Liver (tissue), 3 donors: ENCODE measurements around the gene KCNK18.

Experiments
- EGR1 ChIP-seq, 2 donors: IDR thresholded peaks; 2 replicates each; pipeline ENCODE4 v1.6.1; 2016 to 2018; ENCODE audit warnings: antibody characterized with exemption in 2 of 2, low read depth in 2 of 2
- FOXA1 ChIP-seq: IDR thresholded peaks from 2 replicates; pipeline ENCODE4 v1.6.1; 2016; ENCODE audit warnings: antibody characterized with exemption
- GABPA ChIP-seq, 2 donors: IDR thresholded peaks in 1 of 2; conservative IDR thresholded peaks in 1 of 2; 2 replicates each; pipeline ENCODE4 v1.6.1; 2016; ENCODE audit warnings: antibody characterized with exemption in 2 of 2, mild to moderate bottlenecking in 1 of 2, moderate library complexity in 1 of 2
- HNF4G ChIP-seq: IDR thresholded peaks from 2 replicates; pipeline ENCODE4 v1.6.1; 2016; ENCODE audit warnings: antibody characterized with exemption
- JUND ChIP-seq, 2 donors: IDR thresholded peaks; 2 replicates each; pipeline ENCODE4 v1.6.1; 2016; ENCODE audit warnings: antibody characterized with exemption in 2 of 2
- NR2F2 ChIP-seq: IDR thresholded peaks from 2 replicates; pipeline ENCODE4 v1.6.1; 2016; ENCODE audit warnings: antibody characterized with exemption
- SP1 ChIP-seq: IDR thresholded peaks from 2 replicates; pipeline ENCODE4 v1.6.1; 2018; ENCODE audit warnings: antibody characterized with exemption, mild to moderate bottlenecking
- TAF1 ChIP-seq: conservative IDR thresholded peaks from 2 replicates; pipeline ENCODE4 v1.6.1; 2016; ENCODE audit warnings: antibody characterized with exemption, mild to moderate bottlenecking
- TF ChIP-seq, protein P1 (sequence below): fragments of 150-350 bp; IDR thresholded peaks from 2 replicates; pipeline ENCODE4 v1.5.1; 2017; ENCODE audit warnings: improper control_type of control experiment, low read depth, low read length; ENCODE audit not compliant: missing input control
- TF ChIP-seq, protein P2 (sequence below): IDR thresholded peaks from 2 replicates; pipeline ENCODE4 v1.6.1; 2016; ENCODE audit warnings: antibody characterized with exemption
- donor health status: healthy.
- donor health status: healthy.

DNA sequence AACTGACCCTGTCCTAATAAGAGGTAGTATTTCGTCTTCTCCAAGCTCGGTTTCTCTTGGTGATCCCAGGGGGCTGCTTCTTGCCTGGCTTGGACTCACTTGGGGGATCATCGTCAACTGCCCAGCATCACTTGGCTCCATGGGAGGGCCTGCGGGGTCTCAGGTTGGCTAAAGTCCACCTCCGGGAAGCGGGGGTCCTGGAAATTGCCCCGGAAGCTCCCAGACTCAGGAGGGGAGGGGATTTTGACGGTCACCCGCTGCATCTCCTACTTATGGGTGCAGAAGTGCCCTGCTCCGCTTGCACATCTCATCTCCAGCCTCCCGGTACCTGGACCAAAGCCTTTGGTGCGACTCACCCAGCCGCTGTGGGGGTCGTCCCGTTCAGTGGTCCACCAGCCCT, 18.7 kb downstream of the KCNK18 start:
- TF ChIP-seq, protein P1, sequence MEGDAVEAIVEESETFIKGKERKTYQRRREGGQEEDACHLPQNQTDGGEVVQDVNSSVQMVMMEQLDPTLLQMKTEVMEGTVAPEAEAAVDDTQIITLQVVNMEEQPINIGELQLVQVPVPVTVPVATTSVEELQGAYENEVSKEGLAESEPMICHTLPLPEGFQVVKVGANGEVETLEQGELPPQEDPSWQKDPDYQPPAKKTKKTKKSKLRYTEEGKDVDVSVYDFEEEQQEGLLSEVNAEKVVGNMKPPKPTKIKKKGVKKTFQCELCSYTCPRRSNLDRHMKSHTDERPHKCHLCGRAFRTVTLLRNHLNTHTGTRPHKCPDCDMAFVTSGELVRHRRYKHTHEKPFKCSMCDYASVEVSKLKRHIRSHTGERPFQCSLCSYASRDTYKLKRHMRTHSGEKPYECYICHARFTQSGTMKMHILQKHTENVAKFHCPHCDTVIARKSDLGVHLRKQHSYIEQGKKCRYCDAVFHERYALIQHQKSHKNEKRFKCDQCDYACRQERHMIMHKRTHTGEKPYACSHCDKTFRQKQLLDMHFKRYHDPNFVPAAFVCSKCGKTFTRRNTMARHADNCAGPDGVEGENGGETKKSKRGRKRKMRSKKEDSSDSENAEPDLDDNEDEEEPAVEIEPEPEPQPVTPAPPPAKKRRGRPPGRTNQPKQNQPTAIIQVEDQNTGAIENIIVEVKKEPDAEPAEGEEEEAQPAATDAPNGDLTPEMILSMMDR = no peak
- TF ChIP-seq FOXA1 = no peak
- no peak for TF ChIP-seq NR2F2
- no peak for TF ChIP-seq TAF1
- no peak for TF ChIP-seq SP1
- TF ChIP-seq, protein P2, sequence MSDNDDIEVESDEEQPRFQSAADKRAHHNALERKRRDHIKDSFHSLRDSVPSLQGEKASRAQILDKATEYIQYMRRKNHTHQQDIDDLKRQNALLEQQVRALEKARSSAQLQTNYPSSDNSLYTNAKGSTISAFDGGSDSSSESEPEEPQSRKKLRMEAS = no peak
- no peak for TF ChIP-seq JUND (IDR thresholded peaks at IDR 0.05)
- TF ChIP-seq EGR1 (IDR thresholded peaks at IDR 0.05; ENCODE audit: low read depth in 2 of 2) = no peak
- no peak for TF ChIP-seq GABPA (IDR thresholded peaks at IDR 0.05 in 1 of 2, conservative IDR thresholded peaks at IDR 0.05 in 1 of 2)
- no peak for TF ChIP-seq HNF4G
